PC-9 (cell line): ENCODE data around the gene MARS1. TPM values are rescaled to one million over a fixed set of nuclear protein-coding genes. Genes with fewer than 3 reads are reported as not detected.

ENCODE experiments used
- BruUV-seq: library from RNA; stranded (reverse); fragments of 400-500 nt; replicated peaks from 2 replicates; lab custom pipeline; 2021; lab: Mats Ljungman, UMichigan
- CTCF ChIA-PET: fragments of 300-600 bp; sonication (Branson Sonifier 250); formaldehyde crosslinking; loops from one replicate; lab custom pipeline; 2022; ENCODE audit warnings: antibody characterized with exemption; lab: Charles Lee
- POLR2A ChIA-PET: fragments of 300-600 bp; sonication (Branson Sonifier 250); formaldehyde crosslinking; loops from one replicate; lab custom pipeline; 2022; ENCODE audit warnings: antibody characterized with exemption; ENCODE audit not compliant: unreplicated experiment; lab: Charles Lee
- DNase-seq, 2 experiments: peaks; one replicate each; pipeline versions ENCODE4 v3.0.0 to v3.0.0-alpha.2; 2015 to 2022; ENCODE audit warnings: mixed read lengths in 1 of 2
- H2AFZ ChIP-seq: fragments of 200-600 bp; sonication (generic); 2 replicates; pipeline ENCODE4 v1.8.1; 2017; ENCODE audit warnings: antibody characterized with exemption
- H3F3A ChIP-seq: fragments of 200-600 bp; sonication (generic); 2 replicates; pipeline ENCODE4 v1.8.1; 2017; ENCODE audit warnings: antibody characterized with exemption, mild to moderate bottlenecking, low read depth; ENCODE audit not compliant: insufficient read depth
- H3K27ac ChIP-seq: fragments of 200-600 bp; sonication (generic); 2 replicates; pipeline ENCODE4 v1.6.1; 2016; ENCODE audit warnings: mixed run types
- H3K27me3 ChIP-seq: fragments of 200-600 bp; sonication (generic); 2 replicates; pipeline ENCODE4 v1.6.1; 2016; ENCODE audit warnings: low read depth, mixed run types; ENCODE audit not compliant: insufficient read depth
- H3K36me3 ChIP-seq: fragments of 200-600 bp; sonication (generic); 2 replicates; pipeline ENCODE4 v1.6.1; 2016; ENCODE audit warnings: low read depth, mixed run types
- H3K4me1 ChIP-seq: fragments of 200-600 bp; sonication (generic); replicated peaks from 2 replicates; pipeline ENCODE4 v1.6.1; 2016; ENCODE audit warnings: mixed run types; ENCODE audit not compliant: insufficient read depth
- H3K4me2 ChIP-seq: fragments of 200-600 bp; sonication (generic); 2 replicates; pipeline ENCODE4 v1.6.1; 2017; ENCODE audit warnings: mixed run types
- H3K4me3 ChIP-seq: fragments of 200-600 bp; sonication (generic); 2 replicates; pipeline ENCODE4 v1.6.1; 2016; ENCODE audit warnings: mixed run types
- H3K79me2 ChIP-seq: fragments of 200-600 bp; sonication (generic); 2 replicates; pipeline ENCODE4 v1.6.1; 2017; ENCODE audit warnings: low read depth, mixed run types
- H3K9me2 ChIP-seq: fragments of 200-600 bp; sonication (generic); 2 replicates; pipeline ENCODE4 v1.8.1; 2017; ENCODE audit warnings: mild to moderate bottlenecking; ENCODE audit not compliant: insufficient read depth
- H3K9me3 ChIP-seq: fragments of 200-600 bp; sonication (generic); 2 replicates; pipeline ENCODE4 v1.8.1; 2016; ENCODE audit warnings: low read depth; ENCODE audit not compliant: insufficient read depth
- H4K20me1 ChIP-seq: fragments of 200-600 bp; sonication (generic); 2 replicates; pipeline ENCODE4 v1.8.1; 2017; ENCODE audit not compliant: insufficient read depth
- EZH2 ChIP-seq: fragments of 200-600 bp; sonication (generic); IDR thresholded peaks from 2 replicates; pipeline ENCODE4 v1.8.0; 2017; ENCODE audit warnings: antibody characterized with exemption, low read depth
- intact Hi-C: fragments of 100-400 bp; cut with micrococcal nuclease; formaldehyde crosslinking; loops from one replicate; pipeline ENCODE4 v1.10.0; 2022; ENCODE audit not compliant: unreplicated experiment
- total RNA-seq: library from RNA; stranded (reverse); gene quantifications from 2 replicates; pipeline ENCODE4 v1.2.3, GENCODE V29; 2021
- TF ChIP-seq, protein P1 (sequence below): fragments of 200-600 bp; sonication (generic); conservative IDR thresholded peaks from 2 replicates; pipeline ENCODE4 v1.6.1; 2017; ENCODE audit warnings: mixed run types, antibody characterized with exemption, mild to moderate bottlenecking, moderate library complexity

Gene MARS1
- total RNA-seq, 1 experiment from 2014 or later = 307 TPM

DNA sequence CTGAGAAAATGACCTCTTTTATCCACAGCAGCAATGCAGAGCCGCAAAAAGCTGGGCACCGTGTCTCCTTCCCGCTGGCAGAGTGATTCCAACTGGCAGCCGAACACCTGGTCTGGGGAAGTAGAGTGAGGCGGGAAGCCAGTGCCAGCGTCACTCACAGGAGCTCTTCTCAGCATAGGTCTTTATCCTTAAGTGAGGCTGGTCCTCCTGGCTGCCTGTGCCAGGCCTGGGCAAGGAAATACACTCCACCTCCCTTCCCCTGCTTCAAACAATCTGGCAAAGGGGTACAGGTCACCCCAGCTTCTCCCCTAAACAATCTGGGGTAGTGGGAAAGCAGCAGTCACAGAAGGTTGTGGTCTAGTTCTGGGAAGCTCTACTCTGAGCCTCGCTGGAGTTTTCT, 13.0 kb upstream of the MARS1 start:
- Histone ChIP-seq H3K4me3 (no peak overlapping the region), H3K4me2 (no peak overlapping the region), H3K79me2 (no peaks in the 10 kb centered on the region), H3K4me1 (no peaks in the 10 kb centered on the region), H3K36me3 (no peaks in the 10 kb centered on the region), H3K27ac (no peak overlapping the region), H3K9me2 (no peaks in the 10 kb centered on the region), H3K9me3 (no peaks in the 10 kb centered on the region), H4K20me1 (no peaks in the 10 kb centered on the region), H2AFZ (no peak overlapping the region), H3F3A (no peaks in the 10 kb centered on the region), H3K27me3 (peaks cover 62% of the 10 kb centered on the region)
- no peak for TF ChIP-seq EZH2
- TF ChIP-seq, protein P1, sequence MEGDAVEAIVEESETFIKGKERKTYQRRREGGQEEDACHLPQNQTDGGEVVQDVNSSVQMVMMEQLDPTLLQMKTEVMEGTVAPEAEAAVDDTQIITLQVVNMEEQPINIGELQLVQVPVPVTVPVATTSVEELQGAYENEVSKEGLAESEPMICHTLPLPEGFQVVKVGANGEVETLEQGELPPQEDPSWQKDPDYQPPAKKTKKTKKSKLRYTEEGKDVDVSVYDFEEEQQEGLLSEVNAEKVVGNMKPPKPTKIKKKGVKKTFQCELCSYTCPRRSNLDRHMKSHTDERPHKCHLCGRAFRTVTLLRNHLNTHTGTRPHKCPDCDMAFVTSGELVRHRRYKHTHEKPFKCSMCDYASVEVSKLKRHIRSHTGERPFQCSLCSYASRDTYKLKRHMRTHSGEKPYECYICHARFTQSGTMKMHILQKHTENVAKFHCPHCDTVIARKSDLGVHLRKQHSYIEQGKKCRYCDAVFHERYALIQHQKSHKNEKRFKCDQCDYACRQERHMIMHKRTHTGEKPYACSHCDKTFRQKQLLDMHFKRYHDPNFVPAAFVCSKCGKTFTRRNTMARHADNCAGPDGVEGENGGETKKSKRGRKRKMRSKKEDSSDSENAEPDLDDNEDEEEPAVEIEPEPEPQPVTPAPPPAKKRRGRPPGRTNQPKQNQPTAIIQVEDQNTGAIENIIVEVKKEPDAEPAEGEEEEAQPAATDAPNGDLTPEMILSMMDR = no peak
- ChIA-PET POLR2A (interaction anchor here (0.5 to 0.7 kb wide), 2 partner anchors 261 to 329 kb away, joined by 3 read pairs; no protein-coding TSS in a partner anchor), CTCF (interaction anchor here (0.6 to 0.8 kb wide), 2 partner anchors 155 to 1750 kb away, joined by 4 read pairs; no protein-coding TSS in a partner anchor)
- intact Hi-C loops = no loop called here
- no TSS peak for BruUV-seq
- no peak for DNase-seq

DNA sequence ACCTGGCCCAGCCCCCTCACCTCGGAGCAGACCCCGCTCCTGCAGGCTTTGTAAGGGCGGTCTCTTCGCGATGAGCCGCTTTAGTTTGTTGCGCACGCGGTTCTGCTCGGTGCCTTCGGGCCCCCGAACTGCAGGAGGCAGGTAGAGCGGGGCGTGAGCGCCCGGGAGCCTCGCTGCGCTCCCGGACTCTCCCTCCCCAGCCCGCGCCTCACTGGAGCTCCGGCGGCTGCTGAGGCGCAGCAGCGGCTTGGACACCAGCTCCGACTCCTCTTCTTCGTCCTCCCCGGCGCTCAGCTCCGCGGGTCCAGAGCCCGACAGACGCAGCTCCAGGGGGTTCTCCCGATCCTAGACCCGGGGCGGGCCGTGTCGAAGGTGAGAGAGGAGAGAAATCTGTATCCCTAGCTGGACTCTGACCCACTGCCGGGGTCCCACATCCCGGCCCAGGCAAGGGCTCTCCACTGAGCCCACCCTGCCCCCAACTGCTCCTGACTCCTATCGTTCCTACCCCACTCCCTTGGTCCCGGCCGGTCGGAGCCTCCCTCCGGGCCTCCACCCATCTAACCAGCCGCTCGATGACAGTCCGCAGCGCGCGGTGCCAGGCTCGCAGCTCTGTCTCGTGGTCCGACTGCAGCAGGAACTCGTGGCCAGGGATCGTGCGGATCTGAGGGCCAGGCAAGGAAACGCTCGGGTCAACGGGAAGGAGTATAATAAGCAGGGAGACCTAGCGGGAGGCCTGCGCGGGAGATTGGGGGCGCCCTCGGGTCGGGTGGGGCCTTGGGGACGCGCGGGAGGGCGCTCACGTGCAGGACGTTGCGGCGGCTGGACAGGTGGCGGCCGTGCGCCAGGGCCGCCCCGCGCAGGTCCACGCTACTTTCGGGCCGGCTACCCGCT, 12.4 kb upstream of the MARS1 start:
- no peak for TF ChIP-seq EZH2
- TF ChIP-seq, protein P1 = no peak
- H3K27me3 ChIP-seq = peaks cover 57% of the 10 kb centered on the region

GRCh38 chr12:57476162-57476992, 11.5 kb upstream of the MARS1 start:
- Histone ChIP-seq H3K4me3 (no peak overlapping the region), H4K20me1 (no peaks in the 10 kb centered on the region), H3K79me2 (no peaks in the 10 kb centered on the region), H3K36me3 (no peaks in the 10 kb centered on the region), H2AFZ (no peak overlapping the region), H3K4me2 (no peak overlapping the region), H3K4me1 (no peaks in the 10 kb centered on the region), H3K9me3 (no peaks in the 10 kb centered on the region), H3K9me2 (no peaks in the 10 kb centered on the region), H3K27ac (no peak overlapping the region), H3K27me3 (peaks cover 57% of the 10 kb centered on the region), H3F3A (no peaks in the 10 kb centered on the region)
- no TSS peak for BruUV-seq
- CTCF ChIA-PET = no interaction called here
- POLR2A ChIA-PET = no interaction called here
- DNase-seq = no peak
- TF ChIP-seq, protein P1 = no peak
- TF ChIP-seq EZH2 = no peak
- intact Hi-C loops = no loop called here

More for the DNA sequence above, 12.4 kb upstream of the MARS1 start:
- H3F3A ChIP-seq = no peaks in the 10 kb centered on the region
- no peak overlapping the region for H3K4me3 ChIP-seq
- no peak overlapping the region for H3K4me2 ChIP-seq
- no peaks in the 10 kb centered on the region for H4K20me1 ChIP-seq
- no peaks in the 10 kb centered on the region for H3K4me1 ChIP-seq
- intact Hi-C loops = no loop called here
- no peaks in the 10 kb centered on the region for H3K9me3 ChIP-seq
- ChIA-PET POLR2A (interaction anchor here (0.5 to 0.7 kb wide), 2 partner anchors 262 to 328 kb away, joined by 3 read pairs; no protein-coding TSS in a partner anchor), CTCF (interaction anchor here (0.6 to 0.8 kb wide), 2 partner anchors 155 to 1751 kb away, joined by 4 read pairs; no protein-coding TSS in a partner anchor)
- H3K27ac ChIP-seq = no peak overlapping the region
- no TSS peak for BruUV-seq
- no peak overlapping the region for H2AFZ ChIP-seq
- H3K9me2 ChIP-seq = no peaks in the 10 kb centered on the region
- no peak for DNase-seq
- H3K36me3 ChIP-seq = no peaks in the 10 kb centered on the region
- no peaks in the 10 kb centered on the region for H3K79me2 ChIP-seq
